Testis (tissue), 3 donors: ENCODE measurements around the gene ZXDC. TPM values are rescaled to one million over a fixed set of nuclear protein-coding genes. Genes with fewer than 3 reads are reported as not detected.

ENCODE experiments used
- DNase-seq: peaks from one replicate; pipeline ENCODE4 v3.0.0-alpha.2; 2019
- H3K27ac ChIP-seq, 2 donors: fragments of 200-600 bp; sonication (generic); one replicate each; pipeline ENCODE4 v1.5.1; 2019
- H3K27me3 ChIP-seq: fragments of 200-600 bp; sonication (generic); one replicate; pipeline ENCODE4 v1.5.1; 2019
- H3K36me3 ChIP-seq: fragments of 200-600 bp; sonication (generic); one replicate; pipeline ENCODE4 v1.5.1; 2017; ENCODE audit warnings: low read depth; ENCODE audit errors: missing control alignments
- H3K4me1 ChIP-seq: fragments of 200-600 bp; sonication (generic); one replicate; pipeline ENCODE4 v1.5.1; 2019
- H3K4me3 ChIP-seq, 2 donors: fragments of 200-600 bp; sonication (generic); one replicate each; pipeline ENCODE4 v1.5.1; 2017 to 2019
- H3K9me3 ChIP-seq: fragments of 200-600 bp; sonication (generic); one replicate; pipeline ENCODE4 v1.5.1; 2017
- POLR2A ChIP-seq: fragments of 450-650 bp; IDR thresholded peaks from one replicate; pipeline ENCODE4 v1.6.1; 2017; ENCODE audit warnings: antibody characterized with exemption, mild to moderate bottlenecking, moderate library complexity
- WGBS, 2 donors: methylation state at CpG; one replicate each; pipeline ENCODE4 v1.1.5; 2018; 5-methylcytosine and 5-hydroxymethylcytosine counted together
- intact Hi-C: fragments of 100-400 bp; cut with DNase I; formaldehyde crosslinking; loops from one replicate; pipeline ENCODE4 v1.15.1; 2023; ENCODE audit warnings: low total_unique reads
- polyA plus RNA-seq: library from polyadenylated mRNA; stranded (reverse); fragments of 350-450 nt; fragmentation: Illumina TruSeq; extraction: RNeasy Lipid Tissue Mini Kit (QIAGEN cat#74804); gene quantifications from one replicate; pipeline ENCODE4 v1.2.3, GENCODE V29; 2014; ENCODE audit warnings: low read depth, low replicate concordance; ENCODE audit not compliant: insufficient read depth
- total RNA-seq, 2 donors: library from RNA; depleted of rRNA; stranded (reverse); fragments of >200 nt; gene quantifications; one replicate each; pipeline ENCODE4 v1.2.3, GENCODE V29; 2016
- TF ChIP-seq, protein P1 (sequence below), 3 experiments: fragments of 450-650 bp in 2 of 3; fragments of 200-600 bp in 1 of 3; sonication (generic) in 1 of 3; IDR thresholded peaks; one replicate each; pipeline ENCODE4 v1.5.1; 2016 to 2019; ENCODE audit warnings: antibody characterized with exemption in 3 of 3, mild to moderate bottlenecking in 2 of 3, moderate library complexity in 1 of 3

Gene ZXDC
- total and polyA plus RNA-seq, 3 donors from 2014 or later = 25.6 to 80.3 (median 78.9) TPM

DNA sequence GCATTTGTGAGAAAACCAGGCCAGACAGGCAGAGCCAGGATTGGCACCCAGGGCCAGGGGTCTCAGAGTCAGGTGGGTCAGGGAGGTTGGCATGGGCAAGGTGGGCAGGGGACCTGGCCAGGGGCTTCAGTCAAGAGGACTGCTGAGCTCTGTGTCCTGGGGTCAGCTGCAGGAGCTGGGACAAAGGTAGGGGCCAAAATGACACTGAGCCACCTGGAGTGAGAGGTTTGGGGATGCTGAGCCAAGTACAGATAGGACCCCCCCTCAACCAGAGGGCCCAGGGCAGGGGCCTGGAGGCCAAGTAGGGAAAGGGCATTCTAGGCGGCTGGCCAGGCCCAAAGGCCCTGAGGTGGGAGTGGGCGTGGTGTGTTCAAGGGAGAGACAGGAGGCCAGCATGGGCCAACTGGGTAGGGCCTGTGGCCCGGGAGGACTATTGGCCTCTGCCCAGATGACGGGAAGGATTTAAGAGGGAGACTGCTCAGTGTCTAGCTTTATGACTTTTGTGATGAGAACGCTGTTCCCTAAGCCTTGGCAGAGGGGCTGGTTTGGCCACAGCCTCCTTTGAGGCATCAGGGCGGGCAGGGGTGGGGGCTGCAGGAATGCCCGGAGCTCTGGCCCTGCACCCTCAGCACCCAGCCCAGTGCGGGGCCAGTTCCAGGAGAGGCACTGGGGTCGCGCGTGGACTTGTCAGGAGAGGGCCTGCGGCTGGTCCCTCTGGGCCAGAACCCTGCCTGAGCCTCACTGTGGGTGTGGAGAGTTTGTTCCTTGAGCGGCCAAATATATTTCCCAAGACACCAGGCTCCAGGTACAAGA is 77.9 kb downstream of the ZXDC start:
- WGBS, 2 donors = 84 to 94% methylated on average over 3 to 13 of the region's 13 CpGs
- Histone ChIP-seq H3K4me3 (no peak overlapping the region), H3K36me3 (no peaks in the 10 kb centered on the region), H3K27ac (no peak overlapping the region), H3K9me3 (no peaks in the 10 kb centered on the region), H3K4me1 (no peaks in the 10 kb centered on the region), H3K27me3 (no peaks in the 10 kb centered on the region)
- TF ChIP-seq, protein P1, sequence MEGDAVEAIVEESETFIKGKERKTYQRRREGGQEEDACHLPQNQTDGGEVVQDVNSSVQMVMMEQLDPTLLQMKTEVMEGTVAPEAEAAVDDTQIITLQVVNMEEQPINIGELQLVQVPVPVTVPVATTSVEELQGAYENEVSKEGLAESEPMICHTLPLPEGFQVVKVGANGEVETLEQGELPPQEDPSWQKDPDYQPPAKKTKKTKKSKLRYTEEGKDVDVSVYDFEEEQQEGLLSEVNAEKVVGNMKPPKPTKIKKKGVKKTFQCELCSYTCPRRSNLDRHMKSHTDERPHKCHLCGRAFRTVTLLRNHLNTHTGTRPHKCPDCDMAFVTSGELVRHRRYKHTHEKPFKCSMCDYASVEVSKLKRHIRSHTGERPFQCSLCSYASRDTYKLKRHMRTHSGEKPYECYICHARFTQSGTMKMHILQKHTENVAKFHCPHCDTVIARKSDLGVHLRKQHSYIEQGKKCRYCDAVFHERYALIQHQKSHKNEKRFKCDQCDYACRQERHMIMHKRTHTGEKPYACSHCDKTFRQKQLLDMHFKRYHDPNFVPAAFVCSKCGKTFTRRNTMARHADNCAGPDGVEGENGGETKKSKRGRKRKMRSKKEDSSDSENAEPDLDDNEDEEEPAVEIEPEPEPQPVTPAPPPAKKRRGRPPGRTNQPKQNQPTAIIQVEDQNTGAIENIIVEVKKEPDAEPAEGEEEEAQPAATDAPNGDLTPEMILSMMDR (IDR thresholded peaks at IDR 0.05) = no peak
- no peak for DNase-seq
- intact Hi-C loops = loop anchor here (10.0 kb wide), 2 partner anchors 133 to 263 kb away; no protein-coding TSS in a partner anchor

DNA sequence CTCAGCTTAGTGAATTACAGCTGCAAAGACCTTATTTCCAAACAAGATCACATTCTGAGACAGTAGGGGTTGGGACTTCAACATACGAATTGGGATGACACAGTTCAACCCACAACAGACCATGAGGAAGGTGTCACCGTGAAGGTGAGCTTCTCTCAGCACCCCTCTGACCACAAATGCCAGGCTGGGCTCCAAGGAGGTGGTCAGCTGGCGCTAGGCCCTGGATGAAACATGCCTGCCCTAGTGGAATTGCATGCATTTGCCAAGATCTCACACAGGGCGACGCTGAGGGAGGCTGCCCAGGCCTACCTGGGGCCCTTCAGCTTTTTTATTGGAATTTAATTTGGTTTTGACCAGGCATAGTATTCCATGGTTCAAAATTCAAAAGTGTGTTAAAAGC is 79.2 kb downstream of the ZXDC start:
- intact Hi-C loops = loop anchor here (10.0 kb wide), 2 partner anchors 132 to 262 kb away; no protein-coding TSS in a partner anchor
- 92 to 95% methylated on average over 4 to 5 of the region's 5 CpGs for WGBS, 2 donors
- TF ChIP-seq POLR2A = no peak
- TF ChIP-seq, protein P1 (IDR thresholded peaks at IDR 0.05) = no peak
- Histone ChIP-seq H3K9me3 (no peaks in the 10 kb centered on the region), H3K27me3 (no peaks in the 10 kb centered on the region), H3K27ac (no peak overlapping the region), H3K36me3 (no peaks in the 10 kb centered on the region), H3K4me1 (no peaks in the 10 kb centered on the region), H3K4me3 (no peak overlapping the region)
- DNase-seq = no peak

DNA sequence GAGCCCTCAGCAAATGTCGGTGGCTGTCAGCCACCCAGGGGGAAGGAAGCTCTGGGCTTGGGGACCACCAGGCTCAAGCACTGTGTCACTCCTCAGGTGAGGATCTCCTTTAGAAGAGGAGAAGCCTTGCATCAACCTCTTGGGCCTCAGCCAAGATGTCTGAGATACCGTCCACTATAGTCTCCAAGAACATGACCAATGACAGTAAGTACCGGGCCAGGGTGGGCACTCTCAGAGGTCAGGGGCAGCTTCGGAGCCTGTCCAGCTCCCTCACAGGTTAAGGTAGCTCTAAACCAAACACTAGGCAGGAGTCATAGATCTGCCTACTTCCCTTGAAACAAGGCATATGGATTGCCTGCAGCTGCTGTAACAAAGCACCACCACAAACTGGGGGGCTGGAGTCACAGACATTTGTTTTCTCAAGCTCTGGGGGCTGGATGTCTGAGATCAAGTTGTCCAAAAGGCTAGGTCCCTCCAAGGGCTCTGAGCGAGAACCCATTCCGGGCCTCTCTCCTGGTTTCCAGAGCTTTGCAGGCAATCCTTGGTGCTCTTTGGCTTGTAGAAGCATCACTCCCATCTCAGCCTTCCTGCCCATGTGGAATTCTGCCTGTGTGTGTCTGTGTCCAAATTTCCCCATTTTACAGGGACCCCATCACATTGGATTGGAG is 79.7 kb downstream of the ZXDC start:
- no peak for TF ChIP-seq POLR2A
- TF ChIP-seq, protein P1 (IDR thresholded peaks at IDR 0.05) = no peak
- intact Hi-C loops = loop anchor here (10.0 kb wide), 2 partner anchors 131 to 261 kb away; no protein-coding TSS in a partner anchor
- H3K9me3 ChIP-seq = no peaks in the 10 kb centered on the region

DNA sequence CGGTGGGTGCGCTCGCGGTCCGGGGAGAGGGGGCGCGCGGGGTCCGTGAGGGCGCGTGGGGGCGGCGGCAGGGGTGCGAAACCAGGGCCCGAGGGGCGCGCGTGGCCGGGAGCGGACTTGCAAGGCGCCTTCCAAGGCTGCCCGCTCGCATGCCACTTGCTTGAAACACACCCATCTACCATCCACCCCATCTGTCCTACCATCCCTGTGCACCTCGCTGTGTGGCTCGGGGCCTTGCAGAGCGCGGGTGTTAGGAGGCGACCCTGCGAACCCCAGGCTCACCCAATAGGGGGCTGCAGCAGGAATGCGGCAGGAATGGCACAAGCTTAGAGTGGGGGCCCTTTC is 80.7 kb downstream of the ZXDC start:
- Histone ChIP-seq H3K27ac (no peak overlapping the region), H3K9me3 (no peaks in the 10 kb centered on the region), H3K4me3 (peak overlapping the region; percentile 35 to 37), H3K27me3 (no peaks in the 10 kb centered on the region), H3K36me3 (no peaks in the 10 kb centered on the region), H3K4me1 (no peaks in the 10 kb centered on the region)
- no peak for DNase-seq
- no peak for TF ChIP-seq POLR2A
- TF ChIP-seq, protein P1 (IDR thresholded peaks at IDR 0.05) = no peak
- 13 to 15% methylated on average over 13 to 30 of the region's 30 CpGs for WGBS, 2 donors
- intact Hi-C loops = loop anchor here (10.0 kb wide), 2 partner anchors 130 to 260 kb away; no protein-coding TSS in a partner anchor

More for the DNA sequence above, 79.7 kb downstream of the ZXDC start:
- no peaks in the 10 kb centered on the region for H3K27me3 ChIP-seq
- no peaks in the 10 kb centered on the region for H3K36me3 ChIP-seq
- H3K27ac ChIP-seq = no peak overlapping the region
- WGBS, 2 donors = 87 to 93% methylated on average over 4 to 6 of the region's 6 CpGs
- no peak for DNase-seq
- no peaks in the 10 kb centered on the region for H3K4me1 ChIP-seq
- H3K4me3 ChIP-seq = peak overlapping the region in 1 of 2 donors; percentile 37
